Hippocampal formation (tissue), 2 donors: ENCODE data around the gene SLCO2B1.

ENCODE experiments used
- DNase-seq, 2 donors: peaks; one replicate each; lab custom pipeline; 2025; lab: John Stamatoyannopoulos, UW

Gene SLCO2B1

DNA sequence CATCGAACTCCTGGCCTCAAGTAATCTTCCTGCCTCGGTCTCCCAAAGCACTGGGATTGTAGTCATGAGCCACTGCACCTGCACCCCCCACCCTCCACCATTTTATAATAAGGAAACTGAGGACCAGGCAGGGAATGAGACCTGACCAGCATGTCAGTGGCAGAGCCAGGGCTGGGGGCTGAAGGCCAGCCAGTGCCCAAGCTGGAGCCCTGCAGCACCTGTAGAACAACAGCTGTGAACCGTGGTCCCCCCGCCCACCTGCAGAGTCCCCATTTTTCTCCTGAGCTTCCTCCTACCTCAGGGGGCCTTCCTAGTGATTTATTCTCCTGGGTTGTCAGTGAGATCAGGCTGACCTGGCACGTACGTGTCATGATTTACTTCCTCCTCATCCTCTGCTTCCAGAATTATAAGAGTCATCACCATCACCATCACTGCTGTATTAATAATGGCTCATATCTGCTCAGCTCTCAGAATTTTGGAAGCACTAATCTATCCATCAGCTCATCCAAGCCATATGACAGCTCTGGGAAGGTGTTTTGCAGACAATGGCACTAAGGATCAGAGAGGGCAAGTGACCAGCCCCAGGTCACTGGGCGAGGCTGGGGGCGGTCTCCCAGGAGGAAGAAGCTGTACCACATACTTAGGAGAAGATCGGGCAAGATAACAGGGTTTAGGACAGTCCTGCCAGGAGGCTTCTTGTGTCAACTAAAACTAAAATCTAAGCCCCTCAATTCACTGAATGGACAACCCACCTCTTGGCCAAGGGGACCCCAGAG lies 5.5 kb upstream of the SLCO2B1 start:
- DNase-seq: no peak

DNA sequence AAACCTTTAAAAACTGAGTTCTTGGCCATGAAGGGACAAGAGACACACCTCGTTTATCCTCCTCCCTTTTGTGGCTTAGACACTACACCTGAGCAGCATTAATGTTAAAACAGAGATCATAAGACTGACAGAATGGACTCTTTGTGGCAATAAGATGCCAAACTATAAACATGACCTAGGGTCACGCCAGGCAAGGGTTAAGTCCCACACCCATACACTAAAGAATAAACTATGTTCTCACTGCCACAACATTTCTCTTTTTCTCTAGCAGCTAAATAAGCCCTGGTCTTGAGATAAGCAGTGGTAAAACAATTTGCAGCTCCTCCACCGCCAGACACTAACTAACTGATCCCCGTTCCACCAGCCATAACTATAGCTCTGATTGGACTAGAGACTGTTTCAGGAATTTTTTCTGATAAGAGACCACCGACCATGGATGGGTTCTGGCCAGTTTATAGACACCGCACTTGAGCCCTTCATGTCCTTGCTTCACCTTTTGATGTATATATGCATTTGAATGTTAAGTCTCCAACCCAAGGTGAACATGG lies 4.9 kb upstream of the SLCO2B1 start:
- no peak for DNase-seq

DNA sequence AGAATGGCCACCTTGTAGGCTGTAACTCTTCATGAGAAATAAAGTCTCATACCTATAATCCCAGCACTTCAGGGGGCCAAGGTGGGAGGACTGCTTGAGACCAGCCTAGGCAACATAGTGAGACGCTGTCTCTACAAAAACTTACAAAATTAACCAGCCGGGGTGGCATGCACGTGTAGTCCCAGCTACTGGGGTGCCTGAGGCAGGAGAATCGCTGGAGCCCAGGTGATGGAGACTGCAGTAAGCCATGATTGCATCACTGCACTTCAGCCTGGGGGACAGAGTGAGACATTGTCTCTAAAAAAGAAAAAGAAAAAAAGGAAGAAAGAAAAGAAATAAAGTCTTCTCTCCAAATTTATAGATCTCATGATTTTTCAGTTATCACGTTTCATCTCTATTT lies 4.2 kb upstream of the SLCO2B1 start:
- no peak for DNase-seq

DNA sequence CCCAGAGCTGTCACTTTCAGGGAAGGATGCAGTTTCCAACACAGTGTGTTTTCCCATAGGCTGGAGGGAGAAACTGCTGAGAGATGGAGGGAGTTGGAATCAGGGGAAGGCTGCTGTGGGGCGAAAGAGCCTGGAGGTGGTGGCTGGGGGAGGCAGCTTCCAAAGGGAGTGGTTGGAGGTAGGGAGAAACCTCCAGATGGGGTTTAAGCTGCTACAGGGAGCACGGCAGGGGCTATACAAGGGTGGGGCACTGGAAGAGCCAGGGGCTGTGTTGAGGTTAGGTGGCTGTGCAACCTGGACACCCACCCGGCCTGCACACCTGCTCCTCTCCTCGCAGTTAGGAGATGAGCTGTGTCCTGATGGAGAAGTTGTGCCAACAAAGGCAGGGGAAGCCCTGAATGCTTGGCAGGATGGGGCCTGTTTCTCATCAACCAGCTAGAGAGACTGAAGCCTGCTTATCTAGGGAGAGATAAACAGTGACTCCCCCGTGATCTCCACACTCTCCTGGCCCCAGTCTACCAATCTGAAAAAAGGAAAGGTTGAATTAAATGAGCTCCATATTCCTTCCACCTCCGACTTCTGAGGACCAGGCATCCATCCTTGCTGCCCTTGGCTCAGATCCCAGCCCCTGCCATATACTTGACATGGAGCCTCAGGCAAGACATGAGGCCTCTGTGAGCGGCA lies 3.6 kb upstream of the SLCO2B1 start:
- no peak for DNase-seq

DNA sequence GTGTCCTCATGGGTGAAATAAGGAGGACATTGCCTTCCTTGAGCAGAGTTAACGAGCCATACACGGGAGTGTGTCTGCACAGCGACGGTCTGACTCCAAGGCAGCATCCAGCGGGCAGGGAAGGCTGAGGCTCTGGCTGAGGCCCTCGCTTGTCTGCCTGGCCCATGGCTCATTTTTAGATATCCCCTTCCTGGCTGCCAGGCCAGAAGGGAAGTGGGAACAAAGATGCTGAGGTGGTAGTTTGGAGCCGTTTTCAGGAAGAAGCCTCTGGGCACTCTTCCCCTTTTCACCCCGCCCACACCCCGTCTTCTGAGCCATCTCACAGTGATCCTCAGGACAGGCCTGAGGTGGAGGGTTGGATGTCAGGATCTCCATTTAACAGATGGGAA lies 3.0 kb upstream of the SLCO2B1 start:
- peak in 1 of 2 donors; percentile 47 for DNase-seq

DNA sequence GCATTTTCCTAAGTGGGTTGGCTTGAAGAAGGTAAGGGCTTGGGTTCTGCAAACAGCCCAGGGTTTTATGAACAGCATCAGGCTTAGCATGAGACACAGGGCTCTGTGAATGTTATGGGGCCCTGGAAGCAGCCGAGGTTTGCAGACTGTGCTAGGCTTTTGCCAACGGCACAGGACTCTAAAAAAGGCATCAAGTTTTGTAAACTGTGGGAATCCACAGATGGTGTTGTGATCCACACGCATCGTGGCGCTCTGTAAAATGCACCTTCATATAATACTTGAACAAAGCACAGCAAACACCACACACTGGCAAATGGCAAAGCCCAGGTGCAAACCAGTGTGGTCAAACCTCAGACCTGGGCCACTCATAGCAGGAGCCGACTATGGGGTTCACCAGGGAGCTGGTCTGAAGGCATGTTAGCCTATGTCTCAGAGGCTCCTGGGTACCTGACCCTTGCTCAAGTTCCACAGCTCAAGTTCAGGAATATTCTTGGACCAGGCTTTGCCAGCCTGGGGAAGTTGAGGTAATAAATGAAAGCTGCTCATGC lies 2.4 kb upstream of the SLCO2B1 start:
- peak in 1 of 2 donors; percentile 13 for DNase-seq

DNA sequence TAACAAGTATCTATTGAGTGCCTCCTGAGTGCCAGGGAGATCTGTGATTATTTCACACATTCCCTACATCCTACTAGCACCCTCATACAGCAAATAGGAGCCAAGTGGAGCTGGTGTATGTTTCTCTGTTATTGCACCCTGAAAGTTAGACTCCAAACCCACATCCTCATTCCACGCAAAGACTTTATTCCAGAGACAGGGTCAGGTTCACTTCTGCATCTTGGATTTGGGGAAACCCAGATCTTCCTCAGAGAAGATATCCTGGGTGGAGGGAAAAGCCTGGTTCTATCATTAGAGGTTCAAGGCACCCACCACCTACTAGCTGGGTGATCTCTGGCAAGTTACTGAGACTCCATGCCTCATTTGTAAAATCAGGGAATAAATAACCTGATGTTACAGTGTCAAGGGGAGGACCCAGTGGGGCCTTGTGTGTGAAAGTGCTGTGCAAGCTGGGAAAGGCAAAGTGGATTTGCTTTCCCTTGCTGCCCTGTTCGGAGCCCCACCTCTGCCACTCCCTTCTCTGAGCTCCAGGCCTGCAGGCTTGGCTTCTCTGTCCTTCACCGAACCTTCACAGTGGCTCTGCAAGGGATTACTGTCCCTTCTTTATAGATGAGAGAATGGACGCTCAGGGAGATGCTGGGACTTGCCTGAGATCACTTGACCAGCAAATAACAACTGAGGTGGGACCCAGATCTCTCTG lies 991 bp upstream of the SLCO2B1 start:
- DNase-seq: no peak

DNA sequence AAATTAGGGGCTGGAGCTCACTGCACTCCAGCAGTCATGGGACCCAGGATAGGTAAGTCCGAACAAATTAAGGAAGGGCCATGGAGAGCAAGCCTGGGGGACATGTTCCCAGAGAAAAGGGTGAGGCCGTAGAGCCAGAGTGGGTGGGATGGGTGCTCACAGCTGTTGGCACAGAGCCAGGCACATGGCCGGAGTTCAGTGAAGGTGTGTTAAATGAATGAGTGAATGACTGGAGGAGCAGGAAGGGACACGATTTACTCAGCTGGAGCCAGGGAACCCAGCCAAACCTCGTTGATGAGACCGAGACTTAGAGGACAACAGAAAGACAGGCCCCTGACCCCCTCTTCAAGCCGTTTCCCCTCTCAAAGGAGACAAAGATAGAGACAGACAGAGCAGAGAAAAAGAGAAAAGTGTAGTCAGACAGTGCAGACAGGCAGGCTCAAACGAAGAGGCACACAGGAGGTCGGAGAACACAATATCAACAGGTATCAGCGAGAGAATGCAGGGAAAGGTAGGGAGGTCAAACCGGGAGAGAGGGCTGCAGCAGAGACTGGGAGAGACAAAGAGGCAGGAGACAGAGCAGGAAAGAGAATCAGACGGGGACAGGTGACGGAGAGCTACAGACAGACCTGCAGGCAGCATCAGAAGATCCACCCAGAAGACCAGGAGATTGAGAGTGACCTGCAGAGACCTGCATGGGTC lies 590 bp downstream of the SLCO2B1 start:
- DNase-seq: no peak

DNA sequence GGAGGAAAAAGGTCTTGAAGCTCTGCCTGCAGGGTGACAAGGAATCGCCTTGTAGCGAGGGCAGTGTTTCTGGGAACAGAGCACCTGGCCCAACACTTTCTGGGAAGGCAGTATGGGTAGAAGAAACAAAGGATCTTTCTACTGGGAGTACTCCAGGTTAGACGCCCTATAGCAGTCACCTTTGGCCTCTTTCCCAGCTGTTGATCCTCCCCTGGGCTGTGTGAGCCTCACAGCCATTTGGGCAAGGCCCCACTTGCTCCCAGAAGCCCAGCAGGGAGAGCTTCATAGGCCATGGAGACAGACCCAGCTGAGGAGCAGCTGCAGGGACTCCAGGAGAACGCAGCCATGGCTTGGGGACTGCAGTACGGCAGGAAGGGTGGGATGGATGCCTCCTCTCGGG lies 1.2 kb downstream of the SLCO2B1 start:
- DNase-seq: no peak

DNA sequence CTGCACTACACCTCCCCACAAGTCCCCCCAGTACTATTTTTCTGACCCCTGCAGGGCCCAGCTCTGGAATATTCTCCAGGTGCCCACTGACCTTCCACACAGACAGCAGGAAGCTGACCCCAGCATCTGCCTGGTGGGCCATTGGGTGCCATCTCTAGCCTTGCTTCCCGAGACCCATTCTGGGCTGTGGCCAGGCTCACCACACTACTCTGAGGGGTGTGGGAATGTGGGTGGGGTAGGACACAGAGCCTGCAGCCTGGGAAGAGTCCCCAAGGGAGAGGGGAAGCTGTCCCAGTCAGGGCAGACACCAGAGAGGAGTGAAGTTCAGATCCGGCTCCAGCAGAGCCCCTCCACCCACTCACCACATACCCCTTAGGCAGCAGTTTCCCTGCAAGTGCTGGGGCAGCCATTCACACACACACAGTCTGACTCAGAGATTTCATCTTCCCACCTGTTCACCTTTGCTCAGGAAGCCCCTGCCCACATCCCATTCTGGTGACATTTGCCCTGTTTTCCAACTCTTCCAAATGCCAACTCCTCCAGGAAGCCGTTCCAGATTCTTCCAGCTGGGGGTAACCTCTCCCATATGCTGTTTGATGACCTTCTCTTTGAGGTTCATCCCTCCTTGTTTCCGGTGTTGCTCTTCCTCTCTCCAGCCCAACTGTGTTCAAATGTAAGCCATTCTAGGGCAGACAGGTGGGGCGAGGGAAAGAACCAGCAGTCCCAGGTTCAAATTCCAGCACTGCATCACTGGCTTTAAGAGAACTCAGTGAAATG lies 1.9 kb downstream of the SLCO2B1 start:
- no peak for DNase-seq

DNA sequence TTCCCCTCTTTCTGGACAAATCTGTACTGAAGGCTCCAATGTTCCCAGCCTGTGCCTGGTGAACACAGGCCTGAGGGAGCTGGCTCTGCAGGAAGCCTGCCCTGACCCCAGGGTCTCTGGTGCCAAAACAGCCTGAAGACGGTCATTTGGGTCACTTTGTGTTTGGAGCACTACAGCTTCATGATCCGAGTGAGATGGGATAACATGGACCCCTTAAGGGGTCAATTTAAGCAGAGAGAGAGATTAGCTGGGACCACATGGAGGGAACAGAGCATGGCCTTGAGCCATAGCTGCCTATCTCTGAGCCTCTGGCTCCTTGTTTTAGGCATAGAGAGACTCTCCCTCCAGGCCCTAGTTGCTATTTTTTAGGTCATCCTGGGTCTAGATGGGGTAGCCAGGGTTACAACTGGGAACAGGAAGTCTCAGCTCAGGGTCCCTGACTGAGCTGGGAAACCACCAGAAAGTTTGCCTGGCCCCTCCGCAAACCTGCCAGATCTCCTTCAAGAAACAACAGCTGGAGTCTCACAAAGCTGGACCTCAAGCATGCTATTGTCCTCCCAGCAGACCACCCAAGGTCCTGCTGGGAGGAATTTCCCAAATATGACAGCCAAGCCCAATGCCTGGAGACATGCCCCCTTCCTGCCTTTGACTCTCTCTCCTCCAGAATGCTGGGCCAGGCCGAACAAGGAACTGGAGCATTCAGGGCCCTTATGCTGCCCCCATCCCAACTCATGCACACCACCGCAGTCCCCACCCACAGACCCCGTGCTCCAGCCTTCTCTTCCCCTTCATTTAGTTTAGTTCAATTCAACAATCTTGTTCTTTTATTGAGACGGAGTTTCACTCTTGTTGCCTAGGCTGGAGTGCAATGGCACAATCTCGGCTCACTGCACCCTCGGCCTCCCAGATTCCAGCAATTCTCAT lies 4.0 kb downstream of the SLCO2B1 start:
- no peak for DNase-seq

DNA sequence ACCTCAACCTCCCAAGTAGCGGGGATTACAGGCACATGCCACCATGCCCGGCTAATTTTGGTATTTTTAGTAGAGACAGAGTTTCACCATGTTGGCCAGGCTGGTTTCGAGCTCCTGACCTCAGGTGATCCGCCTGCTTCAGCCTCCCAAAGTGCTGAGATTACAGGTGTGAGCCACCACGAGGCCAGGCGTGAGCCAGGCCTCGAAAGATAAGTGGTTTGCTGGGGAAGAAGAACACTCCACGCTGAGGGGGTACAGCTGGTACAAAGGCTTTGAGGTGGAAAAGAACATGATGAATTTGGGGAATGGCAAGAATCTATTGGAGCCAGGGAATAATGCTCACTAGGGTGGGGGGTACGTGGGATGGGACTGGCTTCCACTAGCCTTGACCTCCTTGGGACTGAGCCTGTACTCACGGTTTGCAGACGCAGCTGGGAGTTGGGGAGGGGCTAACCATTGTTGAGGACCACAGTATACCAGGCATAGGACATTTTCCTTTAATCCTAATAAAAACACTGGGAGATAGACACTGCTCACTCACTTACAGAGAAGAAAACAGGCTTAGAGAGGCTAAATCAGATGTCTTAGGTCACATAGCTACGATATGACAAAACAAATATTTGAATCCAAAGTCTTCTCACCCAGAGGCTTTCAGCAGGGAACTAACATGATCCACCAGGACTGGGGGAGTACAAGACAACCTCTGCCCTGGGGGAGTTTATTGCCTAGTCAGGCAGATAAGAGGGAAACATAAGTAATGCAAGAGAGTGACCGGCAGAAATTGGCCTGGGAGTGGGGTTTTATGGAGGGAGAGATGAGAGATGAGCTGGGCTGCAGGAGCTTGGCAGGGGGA lies 4.9 kb downstream of the SLCO2B1 start:
- no peak for DNase-seq

DNA sequence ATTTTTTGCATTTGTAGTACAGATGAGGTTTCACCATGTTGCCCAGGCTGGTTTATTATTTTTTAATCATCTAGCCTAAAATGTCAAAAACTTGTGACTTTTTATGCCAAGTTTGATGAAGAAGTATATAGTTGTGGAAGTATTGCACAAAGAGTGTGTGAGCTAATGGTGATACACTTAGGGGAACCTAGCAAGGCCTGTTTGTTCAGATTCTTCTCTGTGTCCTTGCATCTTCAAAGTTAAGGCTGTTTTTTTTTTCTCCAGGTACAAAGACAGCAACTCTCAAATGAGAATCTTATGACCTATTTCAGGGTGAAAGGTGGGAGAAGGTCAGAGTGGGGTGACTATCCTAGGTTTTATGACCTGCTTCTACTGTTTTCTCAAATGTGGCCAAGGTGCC lies 7.3 kb downstream of the SLCO2B1 start:
- no peak for DNase-seq

DNA sequence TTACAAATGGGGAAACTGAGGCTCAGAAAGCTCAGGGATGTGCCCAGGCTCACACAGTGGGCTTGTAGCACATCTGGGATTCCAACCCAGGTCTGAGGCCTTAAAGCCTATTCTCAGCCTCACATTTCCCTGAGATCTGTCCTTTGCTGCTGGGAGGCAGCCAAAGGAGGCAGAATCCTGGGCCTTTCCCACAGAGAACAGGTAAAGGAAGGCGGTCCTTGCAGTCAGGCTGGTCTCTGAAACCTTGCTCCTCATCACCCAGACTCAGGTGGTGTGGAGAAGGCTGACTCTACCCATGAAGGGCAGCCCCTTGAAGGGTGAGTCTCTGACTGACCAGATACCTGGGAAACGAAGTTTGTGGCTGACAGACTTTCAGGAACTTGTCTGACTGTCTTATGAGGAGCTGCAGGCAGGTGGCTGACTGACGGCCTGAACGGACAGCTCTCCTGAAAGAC lies 7.8 kb downstream of the SLCO2B1 start:
- no peak for DNase-seq

DNA sequence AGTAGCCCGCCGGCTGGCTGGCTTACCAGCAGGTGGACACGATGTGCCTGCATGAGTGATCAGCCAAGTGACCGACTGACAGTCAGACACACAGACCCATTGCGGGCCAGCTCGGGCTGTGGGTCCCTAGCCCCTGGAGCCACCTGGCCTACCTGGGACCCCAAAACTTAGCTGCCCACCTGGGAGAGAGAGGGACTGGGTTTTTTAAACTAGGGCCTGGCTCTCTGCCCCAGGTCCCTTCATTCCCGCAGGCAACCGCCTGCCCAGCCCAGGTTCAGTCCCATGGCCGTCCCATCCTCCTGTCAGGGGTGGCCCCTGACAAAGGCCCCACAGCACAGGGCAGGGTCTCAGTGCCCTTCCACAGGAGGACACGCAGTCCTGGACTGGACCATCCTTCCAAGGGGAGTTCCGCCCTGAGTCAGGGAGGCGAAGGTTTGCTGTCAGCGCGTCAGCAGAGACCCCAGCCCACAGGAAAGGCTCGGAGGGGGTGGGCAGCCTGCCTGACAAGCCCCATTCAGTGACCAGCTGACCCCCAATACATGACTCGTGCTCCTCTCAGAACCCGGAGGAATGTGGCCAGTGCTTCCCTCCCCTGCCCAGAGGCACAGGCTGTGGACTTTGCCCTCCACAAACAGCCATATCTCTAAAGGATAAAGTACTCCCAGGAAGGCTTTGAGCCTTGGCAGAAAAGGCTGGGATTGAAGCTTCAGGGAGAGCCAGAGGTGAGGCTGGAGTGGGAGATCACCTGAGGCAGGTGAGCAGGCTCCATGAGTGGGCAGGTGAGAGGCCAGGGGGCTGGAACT lies 8.4 kb downstream of the SLCO2B1 start:
- DNase-seq: no peak

DNA sequence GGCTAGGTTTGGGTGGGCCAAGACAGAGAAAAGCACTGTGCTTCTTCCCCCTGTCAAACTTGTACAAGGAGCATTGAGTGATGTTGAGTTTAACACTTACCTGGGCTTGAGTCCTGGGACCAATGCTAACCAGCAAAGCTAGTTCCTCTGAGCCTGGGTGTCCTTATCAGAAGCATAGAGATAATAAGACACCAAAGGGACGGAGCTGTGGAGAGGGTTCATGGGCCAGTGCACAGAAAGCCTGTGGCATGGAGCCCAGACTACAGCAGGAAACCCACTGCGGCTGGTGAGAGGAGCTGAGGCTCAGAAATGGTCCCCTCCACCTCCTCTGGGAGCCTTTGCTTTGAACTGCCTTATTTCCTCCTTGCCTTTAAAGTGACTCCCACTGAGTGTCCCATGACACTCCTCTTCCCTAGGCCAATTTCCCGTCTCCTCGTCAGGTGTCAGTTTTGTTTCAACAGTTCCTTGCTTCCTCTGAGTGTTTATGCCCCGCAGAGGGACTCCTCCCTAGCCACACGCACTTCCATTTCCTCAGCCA lies 9.4 kb downstream of the SLCO2B1 start:
- DNase-seq: no peak

DNA sequence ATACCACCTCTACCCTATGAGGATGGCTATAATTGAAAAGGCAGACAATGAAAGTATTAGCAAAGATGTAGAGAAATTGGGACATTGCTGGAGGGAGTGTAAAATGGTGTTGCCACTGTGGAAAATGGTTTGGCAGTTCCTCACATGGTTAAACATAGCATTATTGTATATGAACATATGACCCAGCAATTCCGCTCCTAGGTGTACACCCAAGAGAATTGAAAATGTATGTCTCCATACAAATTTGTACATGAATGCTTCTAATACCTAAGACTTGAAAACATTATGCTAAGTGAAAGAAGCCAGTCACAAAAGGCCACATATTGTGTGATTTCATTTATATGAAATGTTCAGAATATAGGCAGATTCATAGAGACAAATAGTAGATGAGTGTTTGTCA lies 10.0 kb downstream of the SLCO2B1 start:
- DNase-seq: no peak
